Measurements from ENCODE around the gene CD81.

DNA sequence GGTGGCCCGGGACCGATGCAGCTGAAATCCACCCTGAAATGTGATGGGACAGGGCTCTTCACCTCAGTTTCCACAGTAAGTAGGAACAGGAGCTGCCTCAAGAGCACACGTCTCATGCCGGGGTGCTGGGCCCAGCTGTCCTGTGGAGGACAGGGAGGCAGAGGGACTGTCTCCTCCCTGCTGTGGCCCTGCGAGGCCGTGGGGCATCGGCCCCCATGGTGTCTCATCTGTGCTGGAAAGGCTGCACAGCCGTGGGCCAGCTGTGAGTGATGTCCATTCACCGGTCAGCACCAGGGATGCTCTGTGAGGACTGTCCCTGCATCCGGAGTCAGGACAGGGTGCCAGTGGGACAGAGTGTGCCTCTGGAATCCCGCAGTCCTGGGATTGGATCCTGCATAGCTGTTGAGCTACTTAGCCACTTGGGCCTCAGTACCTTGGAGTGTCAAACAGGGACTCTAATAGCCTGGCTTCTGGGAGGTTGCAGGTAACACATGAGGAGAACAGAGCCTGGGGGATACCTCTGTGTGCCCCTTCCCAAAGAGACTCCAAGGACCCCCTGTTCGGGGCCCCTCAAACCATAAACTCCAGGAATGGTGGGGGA lies 50.7 kb downstream of the CD81 start:
- TF ChIP-seq, protein P1, sequence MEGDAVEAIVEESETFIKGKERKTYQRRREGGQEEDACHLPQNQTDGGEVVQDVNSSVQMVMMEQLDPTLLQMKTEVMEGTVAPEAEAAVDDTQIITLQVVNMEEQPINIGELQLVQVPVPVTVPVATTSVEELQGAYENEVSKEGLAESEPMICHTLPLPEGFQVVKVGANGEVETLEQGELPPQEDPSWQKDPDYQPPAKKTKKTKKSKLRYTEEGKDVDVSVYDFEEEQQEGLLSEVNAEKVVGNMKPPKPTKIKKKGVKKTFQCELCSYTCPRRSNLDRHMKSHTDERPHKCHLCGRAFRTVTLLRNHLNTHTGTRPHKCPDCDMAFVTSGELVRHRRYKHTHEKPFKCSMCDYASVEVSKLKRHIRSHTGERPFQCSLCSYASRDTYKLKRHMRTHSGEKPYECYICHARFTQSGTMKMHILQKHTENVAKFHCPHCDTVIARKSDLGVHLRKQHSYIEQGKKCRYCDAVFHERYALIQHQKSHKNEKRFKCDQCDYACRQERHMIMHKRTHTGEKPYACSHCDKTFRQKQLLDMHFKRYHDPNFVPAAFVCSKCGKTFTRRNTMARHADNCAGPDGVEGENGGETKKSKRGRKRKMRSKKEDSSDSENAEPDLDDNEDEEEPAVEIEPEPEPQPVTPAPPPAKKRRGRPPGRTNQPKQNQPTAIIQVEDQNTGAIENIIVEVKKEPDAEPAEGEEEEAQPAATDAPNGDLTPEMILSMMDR (IDR thresholded peaks at IDR 0.05): no peak
- no peak for TF ChIP-seq ZFX (IDR thresholded peaks at IDR 0.05; ENCODE audit: borderline replicate concordance)

Measured in 22Rv1 (cell line).